Neural cell (in vitro differentiated cells): ENCODE data around the gene RNU7-1. TPM values are rescaled to one million over a fixed set of nuclear protein-coding genes. Genes with fewer than 3 reads are reported as not detected.

Experiments
- H2AFZ ChIP-seq: fragments of 200-600, 300-800 bp; sonication (generic), shearing (Covaris generic); 2 replicates; pipeline ENCODE4 v1.6.0; 2014; ENCODE audit warnings: low read depth, mild to moderate bottlenecking, antibody characterized with exemption, low read length, moderate library complexity
- H3F3A ChIP-seq: fragments of 200-600 bp; shearing (Covaris generic); 2 replicates; pipeline ENCODE4 v1.6.1; 2016; ENCODE audit warnings: mild to moderate bottlenecking, moderate library complexity, mixed read lengths, antibody characterized with exemption, low read length; ENCODE audit not compliant: insufficient read depth, poor library complexity, severe bottlenecking
- H3K27ac ChIP-seq: fragments of 200-600, 300-800 bp; sonication (generic), shearing (Covaris generic); 2 replicates; pipeline ENCODE4 v1.5.1; 2014; ENCODE audit warnings: mild to moderate bottlenecking, low read length, moderate library complexity
- H3K27me3 ChIP-seq: fragments of 300-800, 200-600 bp; sonication (generic), shearing (Covaris generic); 2 replicates; pipeline ENCODE4 v1.6.0; 2014; ENCODE audit warnings: mild to moderate bottlenecking, low read depth, low read length, moderate library complexity; ENCODE audit not compliant: insufficient read depth
- H3K36me3 ChIP-seq: fragments of 300-800, 200-600 bp; sonication (generic), shearing (Covaris generic); 2 replicates; pipeline ENCODE4 v1.5.1; 2014; ENCODE audit warnings: mild to moderate bottlenecking, antibody characterized with exemption, low read length, moderate library complexity; ENCODE audit not compliant: insufficient read depth
- H3K4me2 ChIP-seq: fragments of 300-800, 200-600 bp; sonication (generic), shearing (Covaris generic); 2 replicates; pipeline ENCODE4 v1.6.0; 2014; ENCODE audit warnings: mild to moderate bottlenecking, low read length
- H3K4me3 ChIP-seq: fragments of 300-800, 200-600 bp; sonication (generic), shearing (Covaris generic); 2 replicates; pipeline ENCODE4 v1.5.1; 2014; ENCODE audit warnings: mild to moderate bottlenecking, low read length, moderate library complexity
- H3K79me2 ChIP-seq: fragments of 200-600 bp; shearing (Covaris generic); replicated peaks from 2 replicates; pipeline ENCODE4 v1.6.0; 2014; ENCODE audit warnings: mild to moderate bottlenecking, low read length, moderate library complexity; ENCODE audit not compliant: insufficient read depth
- H3K9ac ChIP-seq: fragments of 300-800, 200-600 bp; sonication (generic), shearing (Covaris generic); 2 replicates; pipeline ENCODE4 v1.6.1; 2016; ENCODE audit warnings: mild to moderate bottlenecking, low read length, mixed read lengths
- H3K9me2 ChIP-seq: fragments of 200-600 bp; shearing (Covaris generic); 2 replicates; pipeline ENCODE4 v1.6.1; 2016; ENCODE audit warnings: mild to moderate bottlenecking, low read length, mixed read lengths; ENCODE audit not compliant: insufficient read depth
- H3K9me3 ChIP-seq: fragments of 200-600, 300-800 bp; sonication (generic), shearing (Covaris generic); 2 replicates; pipeline ENCODE4 v1.6.1; 2016; ENCODE audit warnings: mild to moderate bottlenecking, mixed run types, low read length, moderate library complexity, mixed read lengths
- H4K20me1 ChIP-seq: fragments of 200-600 bp; shearing (Covaris generic); 2 replicates; pipeline ENCODE4 v1.6.1; 2016; ENCODE audit warnings: mild to moderate bottlenecking, mixed run types; ENCODE audit not compliant: insufficient read depth
- CTCF ChIP-seq: fragments of 450-650 bp; IDR thresholded peaks from 2 replicates; pipeline ENCODE4 v1.5.1; 2014; ENCODE audit warnings: antibody characterized with exemption, mild to moderate bottlenecking, moderate library complexity; ENCODE audit not compliant: poor library complexity, severe bottlenecking
- EP300 ChIP-seq: fragments of 450-650 bp; conservative IDR thresholded peaks from 2 replicates; pipeline ENCODE4 v1.6.1; 2014; ENCODE audit warnings: antibody characterized with exemption, mild to moderate bottlenecking, moderate library complexity; ENCODE audit not compliant: poor library complexity, severe bottlenecking
- EZH2 ChIP-seq: fragments of 200-600, 300-800 bp; shearing (Covaris generic), sonication (generic); IDR thresholded peaks from 2 replicates; pipeline ENCODE4 v1.6.1; 2014; ENCODE audit warnings: antibody characterized with exemption, low read length, borderline replicate concordance, mild to moderate bottlenecking; ENCODE audit not compliant: insufficient read depth, poor library complexity, severe bottlenecking
- MXI1 ChIP-seq: fragments of 450-650 bp; conservative IDR thresholded peaks from 2 replicates; pipeline ENCODE4 v1.6.1; 2014; ENCODE audit warnings: antibody characterized with exemption, mild to moderate bottlenecking; ENCODE audit not compliant: poor library complexity, severe bottlenecking
- POLR2AphosphoS5 ChIP-seq: IDR thresholded peaks from 2 replicates; pipeline ENCODE4 v1.6.1; 2012
- RAD21 ChIP-seq: fragments of 450-650 bp; conservative IDR thresholded peaks from 2 replicates; pipeline ENCODE4 v1.6.1; 2014; ENCODE audit warnings: antibody characterized with exemption, mild to moderate bottlenecking, moderate library complexity
- SMC3 ChIP-seq: fragments of 450-650 bp; conservative IDR thresholded peaks from 2 replicates; pipeline ENCODE4 v1.6.1; 2014; ENCODE audit warnings: antibody characterized with exemption, mild to moderate bottlenecking, moderate library complexity; ENCODE audit not compliant: poor library complexity
- TAF1 ChIP-seq: IDR thresholded peaks from 2 replicates; pipeline ENCODE4 v1.6.1; 2012; ENCODE audit warnings: low read depth
- polyA plus RNA-seq: library from polyadenylated mRNA; depleted of rRNA; stranded (reverse); fragments of >200 nt; gene quantifications from 2 replicates; pipeline ENCODE4 v1.2.3, GENCODE V29; 2014
- TF ChIP-seq, protein P1 (sequence below): IDR thresholded peaks from 2 replicates; pipeline ENCODE4 v1.6.1; 2012; ENCODE audit warnings: borderline replicate concordance

RNU7-1 gene
- polyA plus RNA-seq, 1 donor from 2014 or later: not detected

- no peak overlapping the region for H3K4me2 ChIP-seq
- no peak overlapping the region for H2AFZ ChIP-seq
- peaks cover 4% of the 10 kb centered on the region for H3K36me3 ChIP-seq
- H3K9ac ChIP-seq: no peak overlapping the region
- no peaks in the 10 kb centered on the region for H3K9me3 ChIP-seq
- H4K20me1 ChIP-seq: no peaks in the 10 kb centered on the region
- no peak overlapping the region for H3K4me3 ChIP-seq
- H3K27me3 ChIP-seq: no peaks in the 10 kb centered on the region
- peaks cover 4% of the 10 kb centered on the region for H3K79me2 ChIP-seq
- peaks cover 7% of the 10 kb centered on the region for H3F3A ChIP-seq
- H3K9me2 ChIP-seq: no peaks in the 10 kb centered on the region
- no peak overlapping the region for H3K27ac ChIP-seq
- TF ChIP-seq, protein P1, sequence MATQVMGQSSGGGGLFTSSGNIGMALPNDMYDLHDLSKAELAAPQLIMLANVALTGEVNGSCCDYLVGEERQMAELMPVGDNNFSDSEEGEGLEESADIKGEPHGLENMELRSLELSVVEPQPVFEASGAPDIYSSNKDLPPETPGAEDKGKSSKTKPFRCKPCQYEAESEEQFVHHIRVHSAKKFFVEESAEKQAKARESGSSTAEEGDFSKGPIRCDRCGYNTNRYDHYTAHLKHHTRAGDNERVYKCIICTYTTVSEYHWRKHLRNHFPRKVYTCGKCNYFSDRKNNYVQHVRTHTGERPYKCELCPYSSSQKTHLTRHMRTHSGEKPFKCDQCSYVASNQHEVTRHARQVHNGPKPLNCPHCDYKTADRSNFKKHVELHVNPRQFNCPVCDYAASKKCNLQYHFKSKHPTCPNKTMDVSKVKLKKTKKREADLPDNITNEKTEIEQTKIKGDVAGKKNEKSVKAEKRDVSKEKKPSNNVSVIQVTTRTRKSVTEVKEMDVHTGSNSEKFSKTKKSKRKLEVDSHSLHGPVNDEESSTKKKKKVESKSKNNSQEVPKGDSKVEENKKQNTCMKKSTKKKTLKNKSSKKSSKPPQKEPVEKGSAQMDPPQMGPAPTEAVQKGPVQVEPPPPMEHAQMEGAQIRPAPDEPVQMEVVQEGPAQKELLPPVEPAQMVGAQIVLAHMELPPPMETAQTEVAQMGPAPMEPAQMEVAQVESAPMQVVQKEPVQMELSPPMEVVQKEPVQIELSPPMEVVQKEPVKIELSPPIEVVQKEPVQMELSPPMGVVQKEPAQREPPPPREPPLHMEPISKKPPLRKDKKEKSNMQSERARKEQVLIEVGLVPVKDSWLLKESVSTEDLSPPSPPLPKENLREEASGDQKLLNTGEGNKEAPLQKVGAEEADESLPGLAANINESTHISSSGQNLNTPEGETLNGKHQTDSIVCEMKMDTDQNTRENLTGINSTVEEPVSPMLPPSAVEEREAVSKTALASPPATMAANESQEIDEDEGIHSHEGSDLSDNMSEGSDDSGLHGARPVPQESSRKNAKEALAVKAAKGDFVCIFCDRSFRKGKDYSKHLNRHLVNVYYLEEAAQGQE: no peak
- no peak for TF ChIP-seq CTCF
- TF ChIP-seq EP300: no peak
- TF ChIP-seq SMC3: no peak
- TF ChIP-seq RAD21: no peak
- TF ChIP-seq MXI1: no peak
- TF ChIP-seq EZH2: no peak
- no peak for TF ChIP-seq POLR2AphosphoS5
- no peak for TF ChIP-seq TAF1
These were observed 4.5 kb upstream of the RNU7-1 start for GRCh38 chr12:6939191-6939540.

- Histone ChIP-seq H3K27ac (no peak overlapping the region), H3K4me2 (no peak overlapping the region), H3K4me3 (no peak overlapping the region), H3K9me3 (no peaks in the 10 kb centered on the region), H3K9ac (no peak overlapping the region), H3F3A (peaks cover 7% of the 10 kb centered on the region), H2AFZ (no peak overlapping the region), H3K27me3 (no peaks in the 10 kb centered on the region), H3K36me3 (no peaks in the 10 kb centered on the region), H3K9me2 (no peaks in the 10 kb centered on the region), H3K79me2 (no peaks in the 10 kb centered on the region), H4K20me1 (no peaks in the 10 kb centered on the region)
- TF ChIP-seq EP300: no peak
- TF ChIP-seq TAF1: no peak
- no peak for TF ChIP-seq CTCF
- no peak for TF ChIP-seq EZH2
These were observed 2.3 kb upstream of the RNU7-1 start for GRCh38 chr12:6941267-6941666.
